ENCODE results near the gene SLC12A3. TPM values are rescaled to one million over a fixed set of nuclear protein-coding genes. Genes with fewer than 3 reads are reported as not detected.

Gene SLC12A3
- total RNA-seq, 4 donors from 2014 or later: not detected

DNA sequence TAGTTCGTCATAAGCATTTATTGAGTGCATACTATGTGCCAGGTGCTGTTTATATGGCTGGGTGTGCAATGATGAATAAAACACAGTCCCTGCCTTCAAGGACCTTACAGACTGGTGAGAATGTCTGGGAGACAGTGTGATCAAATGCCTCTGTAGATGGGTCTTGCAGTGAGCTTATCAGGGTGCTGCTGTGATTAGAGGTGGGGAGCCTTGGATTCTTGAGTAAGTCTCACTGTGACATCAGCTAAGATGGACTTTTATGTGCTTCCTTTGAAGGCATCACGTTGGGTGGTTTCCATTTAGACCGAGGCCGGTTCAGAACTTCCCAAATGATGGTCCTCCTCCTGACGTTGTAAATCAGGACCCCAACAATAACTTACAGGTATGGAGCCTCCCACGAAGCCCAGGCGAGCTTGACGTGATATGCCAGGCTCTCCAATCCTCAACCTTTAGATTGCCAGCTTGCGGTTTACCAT is 76.9 kb downstream of the SLC12A3 start:
- TF ChIP-seq EP300 (IDR thresholded peaks at IDR 0.05): no peak
- TF ChIP-seq, protein P1, sequence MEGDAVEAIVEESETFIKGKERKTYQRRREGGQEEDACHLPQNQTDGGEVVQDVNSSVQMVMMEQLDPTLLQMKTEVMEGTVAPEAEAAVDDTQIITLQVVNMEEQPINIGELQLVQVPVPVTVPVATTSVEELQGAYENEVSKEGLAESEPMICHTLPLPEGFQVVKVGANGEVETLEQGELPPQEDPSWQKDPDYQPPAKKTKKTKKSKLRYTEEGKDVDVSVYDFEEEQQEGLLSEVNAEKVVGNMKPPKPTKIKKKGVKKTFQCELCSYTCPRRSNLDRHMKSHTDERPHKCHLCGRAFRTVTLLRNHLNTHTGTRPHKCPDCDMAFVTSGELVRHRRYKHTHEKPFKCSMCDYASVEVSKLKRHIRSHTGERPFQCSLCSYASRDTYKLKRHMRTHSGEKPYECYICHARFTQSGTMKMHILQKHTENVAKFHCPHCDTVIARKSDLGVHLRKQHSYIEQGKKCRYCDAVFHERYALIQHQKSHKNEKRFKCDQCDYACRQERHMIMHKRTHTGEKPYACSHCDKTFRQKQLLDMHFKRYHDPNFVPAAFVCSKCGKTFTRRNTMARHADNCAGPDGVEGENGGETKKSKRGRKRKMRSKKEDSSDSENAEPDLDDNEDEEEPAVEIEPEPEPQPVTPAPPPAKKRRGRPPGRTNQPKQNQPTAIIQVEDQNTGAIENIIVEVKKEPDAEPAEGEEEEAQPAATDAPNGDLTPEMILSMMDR (IDR thresholded peaks at IDR 0.05): no peak
- no peak for TF ChIP-seq POLR2AphosphoS5 (IDR thresholded peaks at IDR 0.05)
- TF ChIP-seq POLR2A (IDR thresholded peaks at IDR 0.05): no peak

DNA sequence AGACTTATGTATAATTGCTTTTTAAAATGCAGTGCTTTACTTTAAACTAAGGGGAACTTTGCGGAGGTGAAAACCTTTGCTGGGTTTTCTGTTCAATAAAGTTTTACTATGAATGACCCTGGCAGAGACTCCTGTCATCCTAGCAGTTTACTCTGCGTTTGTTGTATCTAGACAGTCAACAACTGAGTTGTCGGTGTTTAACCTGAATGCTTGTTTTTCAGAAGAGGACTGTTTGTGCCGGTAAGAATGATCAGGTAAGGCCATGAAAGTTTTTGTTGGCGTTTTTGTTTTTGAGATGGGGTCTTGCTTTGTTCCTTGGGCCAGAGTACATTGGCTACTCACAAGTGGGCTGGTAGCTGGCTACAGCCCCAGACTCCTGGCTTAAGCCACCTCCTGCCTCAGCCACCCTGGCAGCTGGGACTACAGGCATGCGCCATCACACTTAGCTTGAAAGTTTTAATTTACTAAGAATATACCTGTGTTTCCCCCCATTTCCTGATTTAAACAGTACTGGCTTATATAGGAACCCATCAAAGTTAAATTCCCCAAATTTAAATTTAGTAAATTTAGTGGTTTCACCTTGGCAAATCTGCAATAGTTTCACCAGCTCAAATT is 78.9 kb downstream of the SLC12A3 start:
- no peaks in the 10 kb centered on the region for H3K9me3 ChIP-seq
- H3K27me3 ChIP-seq: no peaks in the 10 kb centered on the region
- no peak overlapping the region for H3K27ac ChIP-seq
- TF ChIP-seq POLR2A (IDR thresholded peaks at IDR 0.05) (no peak), POLR2AphosphoS5 (IDR thresholded peaks at IDR 0.05) (no peak), EP300 (IDR thresholded peaks at IDR 0.05) (no peak)
- TF ChIP-seq, protein P1 (IDR thresholded peaks at IDR 0.05): no peak
- WGBS, 2 donors (ENCODE audit: low coverage in 1 of 2): 78 to 88% methylated on average over 5 to 6 of the region's 6 CpGs
- peaks cover 13 to 89% of the 10 kb centered on the region in 2 donors for H3K36me3 ChIP-seq
- no peak for ATAC-seq
- no peak overlapping the region for H3K4me3 ChIP-seq
- H3K4me1 ChIP-seq: peaks cover 0 to 14% (median 0%) of the 10 kb centered on the region in 3 donors

More for the DNA sequence above, 76.9 kb downstream of the SLC12A3 start:
- Histone ChIP-seq H3K36me3 (peaks cover 21 to 100% of the 10 kb centered on the region in 2 donors), H3K4me3 (no peak overlapping the region), H3K27ac (no peak overlapping the region), H3K4me1 (peaks cover 0 to 27% (median 0%) of the 10 kb centered on the region in 3 donors), H3K9me3 (no peaks in the 10 kb centered on the region), H3K27me3 (no peaks in the 10 kb centered on the region)
- no peak for ATAC-seq
- 67 to 69% methylated on average over 2 to 9 of the region's 9 CpGs for WGBS, 2 donors (ENCODE audit: low coverage in 1 of 2)

DNA sequence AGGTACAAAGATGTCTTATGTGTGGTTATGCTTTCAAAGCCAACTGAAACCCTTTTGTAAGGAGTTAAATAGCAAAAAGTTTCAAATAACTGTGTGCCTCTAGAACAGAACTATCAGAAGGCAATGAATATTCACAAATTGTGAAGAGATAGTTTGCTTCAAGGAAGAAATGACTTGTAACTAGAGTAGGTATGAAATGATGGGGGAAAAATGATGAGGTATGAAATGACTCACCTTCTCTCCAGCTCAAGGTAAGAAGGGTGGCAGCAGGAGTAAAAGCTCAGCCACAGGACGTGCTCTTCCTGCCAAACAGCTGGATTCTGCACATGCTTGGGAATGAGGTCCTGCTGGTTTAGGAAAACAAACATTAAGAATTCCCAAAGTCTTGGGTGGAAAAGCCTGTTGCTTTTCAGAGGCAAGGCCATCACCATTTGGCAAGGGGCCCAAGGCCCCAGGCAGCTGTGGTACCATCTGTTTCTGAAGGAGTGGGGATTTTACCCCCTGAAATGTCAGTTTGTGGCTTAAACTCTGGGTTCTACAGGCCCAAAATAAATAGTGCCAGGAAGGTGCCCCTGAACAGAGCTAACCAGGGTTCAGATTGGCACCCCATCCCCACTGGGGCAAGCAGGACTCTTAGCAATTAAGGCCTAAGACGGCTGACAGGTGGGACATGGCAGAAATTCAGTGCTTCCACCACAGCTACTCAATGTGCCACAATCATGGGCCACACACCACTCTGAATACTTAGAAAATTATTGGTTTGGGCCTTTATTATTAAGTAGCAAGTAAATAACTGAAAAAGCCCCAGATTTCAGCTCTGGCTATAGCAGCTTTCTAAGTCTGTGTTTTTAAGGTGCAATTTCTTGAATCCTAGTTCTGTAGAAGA is 80.2 kb downstream of the SLC12A3 start:
- Histone ChIP-seq H3K36me3 (peaks cover 3 to 82% of the 10 kb centered on the region in 2 donors), H3K27me3 (no peaks in the 10 kb centered on the region), H3K9me3 (no peaks in the 10 kb centered on the region), H3K4me1 (peaks cover 0 to 5% (median 0%) of the 10 kb centered on the region in 3 donors), H3K4me3 (no peak overlapping the region), H3K27ac (peak overlapping the region in 2 of 4 donors; percentile 1 to 11)
- peak; percentile 9 for TF ChIP-seq POLR2AphosphoS5 (IDR thresholded peaks at IDR 0.05)
- no peak for TF ChIP-seq EP300 (IDR thresholded peaks at IDR 0.05)
- no peak for TF ChIP-seq POLR2A (IDR thresholded peaks at IDR 0.05)
- TF ChIP-seq, protein P1 (IDR thresholded peaks at IDR 0.05): no peak
- no peak for ATAC-seq
- WGBS, 2 donors (ENCODE audit: low coverage in 1 of 2): 20% methylated on average over 1 of the region's 2 CpGs; no CpG with 5 or more reads in 1 of the 2 donors

DNA sequence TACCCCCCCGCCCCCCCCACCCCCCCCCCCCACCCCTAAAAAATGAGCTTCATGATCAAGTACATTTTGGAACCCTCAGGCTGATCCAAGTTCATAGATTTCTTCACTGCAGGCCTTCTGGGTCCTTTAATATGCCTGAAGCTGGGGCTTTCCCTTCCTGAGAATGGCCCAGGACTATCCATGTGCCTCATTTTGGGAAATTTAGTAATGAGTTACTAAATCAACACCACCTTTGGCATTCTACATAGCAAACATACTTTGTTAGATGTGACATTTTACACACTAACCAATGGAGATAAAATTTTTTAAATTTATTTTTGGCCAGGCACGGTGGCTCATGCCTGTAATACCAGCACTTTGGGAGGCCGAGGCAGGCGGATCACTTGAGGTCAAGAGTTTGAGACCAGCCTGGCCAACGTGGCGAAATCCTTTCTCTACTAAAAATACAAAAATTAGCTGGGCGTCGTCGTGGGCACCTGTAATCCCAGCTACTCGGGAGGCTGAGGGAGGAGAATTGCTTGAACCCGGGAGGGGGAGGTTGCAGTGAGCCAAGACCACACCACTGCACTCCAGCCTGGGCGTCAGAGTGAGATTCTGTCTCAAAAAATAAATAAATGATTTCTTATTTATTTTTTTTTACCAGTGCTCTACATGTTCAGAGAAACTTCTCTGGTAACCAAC is 81.0 kb downstream of the SLC12A3 start:
- Histone ChIP-seq H3K9me3 (no peaks in the 10 kb centered on the region), H3K4me1 (peaks cover 0 to 5% (median 0%) of the 10 kb centered on the region in 3 donors), H3K4me3 (no peak overlapping the region), H3K36me3 (peaks cover 3 to 74% of the 10 kb centered on the region in 2 donors), H3K27me3 (no peaks in the 10 kb centered on the region), H3K27ac (no peak overlapping the region)
- TF ChIP-seq, protein P1 (IDR thresholded peaks at IDR 0.05): no peak
- no peak for TF ChIP-seq EP300 (IDR thresholded peaks at IDR 0.05)
- peak; percentile 8 for TF ChIP-seq POLR2AphosphoS5 (IDR thresholded peaks at IDR 0.05)
- no peak for ATAC-seq
- 71 to 87% methylated on average over 3 to 11 of the region's 12 CpGs for WGBS, 2 donors (ENCODE audit: low coverage in 1 of 2)

Measured in gastroesophageal sphincter (tissue), 4 donors.